Measurements from ENCODE around the gene LRRC52.

LRRC52 gene

GRCh38 chr1:165512816-165513215, 31.0 kb upstream of the LRRC52 start:
- Histone ChIP-seq H3K4me2 (ENCODE audit: low read depth, low read length, poor library complexity, severe bottlenecking) (no peak overlapping the region), H3K79me2 (ENCODE audit: insufficient read depth, low read length) (no peaks in the 10 kb centered on the region), H3K27me3 (ENCODE audit: insufficient read depth, low read length, poor library complexity, severe bottlenecking) (no peaks in the 10 kb centered on the region), H3K36me3 (ENCODE audit: insufficient read depth, low read length) (no peaks in the 10 kb centered on the region), H4K20me1 (ENCODE audit: insufficient read depth, low read length, poor library complexity, severe bottlenecking) (no peaks in the 10 kb centered on the region), H3K4me3 (ENCODE audit: low read length, poor library complexity, severe bottlenecking) (no peak overlapping the region), H3K9me2 (replicated peaks; ENCODE audit: low read depth, low read length) (no peaks in the 10 kb centered on the region), H2AFZ (ENCODE audit: low read length) (no peak overlapping the region), H3K9ac (ENCODE audit: low read depth, low read length, poor library complexity, severe bottlenecking) (no peak overlapping the region), H3K4me1 (ENCODE audit: insufficient read depth, low read length, poor library complexity, severe bottlenecking) (no peaks in the 10 kb centered on the region), H3K9me3 (ENCODE audit: insufficient read depth, low read depth, low read length) (no peaks in the 10 kb centered on the region), H3F3A (ENCODE audit: low read depth) (no peaks in the 10 kb centered on the region)
- TF ChIP-seq CTCF (conservative IDR thresholded peaks at IDR 0.05; ENCODE audit: low read length) (no peak), EZH2phosphoT487 (IDR thresholded peaks at IDR 0.05; ENCODE audit: borderline replicate concordance) (no peak)

GRCh38 chr1:165516469-165516868, 27.3 kb upstream of the LRRC52 start:
- TF ChIP-seq EZH2phosphoT487 (IDR thresholded peaks at IDR 0.05; ENCODE audit: borderline replicate concordance) (no peak), CTCF (conservative IDR thresholded peaks at IDR 0.05; ENCODE audit: low read length) (no peak)
- no peaks in the 10 kb centered on the region for H4K20me1 ChIP-seq (ENCODE audit: insufficient read depth, low read length, poor library complexity, severe bottlenecking)
- no peaks in the 10 kb centered on the region for H3K9me2 ChIP-seq (replicated peaks; ENCODE audit: low read depth, low read length)
- no peak overlapping the region for H3K4me3 ChIP-seq (ENCODE audit: low read length, poor library complexity, severe bottlenecking)
- H3K36me3 ChIP-seq (ENCODE audit: insufficient read depth, low read length), result no peaks in the 10 kb centered on the region
- no peaks in the 10 kb centered on the region for H3K4me1 ChIP-seq (ENCODE audit: insufficient read depth, low read length, poor library complexity, severe bottlenecking)
- no peaks in the 10 kb centered on the region for H3K27me3 ChIP-seq (ENCODE audit: insufficient read depth, low read length, poor library complexity, severe bottlenecking)
- H3K9ac ChIP-seq (ENCODE audit: low read depth, low read length, poor library complexity, severe bottlenecking), result no peak overlapping the region
- no peaks in the 10 kb centered on the region for H3F3A ChIP-seq (ENCODE audit: low read depth)
- H3K4me2 ChIP-seq (ENCODE audit: low read depth, low read length, poor library complexity, severe bottlenecking), result no peak overlapping the region
- H3K9me3 ChIP-seq (ENCODE audit: insufficient read depth, low read depth, low read length), result no peaks in the 10 kb centered on the region
- no peak overlapping the region for H2AFZ ChIP-seq (ENCODE audit: low read length)
- no peaks in the 10 kb centered on the region for H3K79me2 ChIP-seq (ENCODE audit: insufficient read depth, low read length)

GRCh38 chr1:165520646-165521045, 23.2 kb upstream of the LRRC52 start:
- Histone ChIP-seq H3K79me2 (ENCODE audit: insufficient read depth, low read length) (no peaks in the 10 kb centered on the region), H4K20me1 (ENCODE audit: insufficient read depth, low read length, poor library complexity, severe bottlenecking) (no peaks in the 10 kb centered on the region), H3K9me2 (replicated peaks; ENCODE audit: low read depth, low read length) (no peaks in the 10 kb centered on the region), H3K36me3 (ENCODE audit: insufficient read depth, low read length) (no peaks in the 10 kb centered on the region), H3K27me3 (ENCODE audit: insufficient read depth, low read length, poor library complexity, severe bottlenecking) (no peaks in the 10 kb centered on the region), H3K9me3 (ENCODE audit: insufficient read depth, low read depth, low read length) (no peaks in the 10 kb centered on the region; the same call in 1 of the 2 replicates), H2AFZ (ENCODE audit: low read length) (no peak overlapping the region), H3K4me2 (ENCODE audit: low read depth, low read length, poor library complexity, severe bottlenecking) (no peak overlapping the region), H3K4me3 (ENCODE audit: low read length, poor library complexity, severe bottlenecking) (no peak overlapping the region), H3K9ac (ENCODE audit: low read depth, low read length, poor library complexity, severe bottlenecking) (no peak overlapping the region), H3K4me1 (ENCODE audit: insufficient read depth, low read length, poor library complexity, severe bottlenecking) (no peaks in the 10 kb centered on the region), H3F3A (ENCODE audit: low read depth) (no peaks in the 10 kb centered on the region)
- TF ChIP-seq CTCF (conservative IDR thresholded peaks at IDR 0.05; ENCODE audit: low read length) (no peak), EZH2phosphoT487 (IDR thresholded peaks at IDR 0.05; ENCODE audit: borderline replicate concordance) (no peak)
